Activated CD4-positive, CD25-positive, alpha-beta regulatory T cell treated with anti-CD3 and anti-CD28 coated beads, Interleukin-2, amount 50 U/mL, for 24 hours (primary cell): ENCODE data around the gene MFSD2B.
A peak's percentile ranks its signal among the peaks of the same experiment; 100 is the strongest.

Experiments used
- ATAC-seq, 2 donors: fragments of 150-1000 bp; cut with Tn5 transposase; one replicate each; pipeline ENCODE4 v1.10.0; 2021; ENCODE audit warnings: mild to moderate bottlenecking in 1 of 2, moderate library complexity in 1 of 2

Gene MFSD2B

GRCh38 chr2:24052951-24053350 is 43.1 kb downstream of the MFSD2B start:
- ATAC-seq = no peak

- ATAC-seq = no peak
These were observed 44.6 kb downstream of the MFSD2B start for GRCh38 chr2:24054366-24055010.

GRCh38 chr2:24055750-24056149 is 45.9 kb downstream of the MFSD2B start:
- no peak for ATAC-seq

GRCh38 chr2:24058564-24059271 is 48.8 kb downstream of the MFSD2B start:
- ATAC-seq = no peak

GRCh38 chr2:24065341-24065740 is 55.5 kb downstream of the MFSD2B start:
- ATAC-seq = peak; percentile 41 to 69

- no peak for ATAC-seq
These were observed 62.4 kb downstream of the MFSD2B start for GRCh38 chr2:24072259-24072658.

GRCh38 chr2:24073816-24074215 is 63.9 kb downstream of the MFSD2B start:
- ATAC-seq = no peak

GRCh38 chr2:24075259-24075658 is 65.4 kb downstream of the MFSD2B start:
- no peak for ATAC-seq
